NCI-H1105 (cell line): ENCODE results near the gene TBCK.
"Not testable (repeated sequence)": the region's sequence is repeated elsewhere in the genome, so short reads cannot be mapped to it uniquely, and the experiment has no call there.

Experiments used
- DNase-seq: peaks from one replicate; lab custom pipeline; 2025; lab: John Stamatoyannopoulos, UW

The TBCK gene

GRCh38 chr4:106213291-106213690, 102.7 kb downstream of the TBCK start:
- not testable (repeated sequence) for DNase-seq

DNA sequence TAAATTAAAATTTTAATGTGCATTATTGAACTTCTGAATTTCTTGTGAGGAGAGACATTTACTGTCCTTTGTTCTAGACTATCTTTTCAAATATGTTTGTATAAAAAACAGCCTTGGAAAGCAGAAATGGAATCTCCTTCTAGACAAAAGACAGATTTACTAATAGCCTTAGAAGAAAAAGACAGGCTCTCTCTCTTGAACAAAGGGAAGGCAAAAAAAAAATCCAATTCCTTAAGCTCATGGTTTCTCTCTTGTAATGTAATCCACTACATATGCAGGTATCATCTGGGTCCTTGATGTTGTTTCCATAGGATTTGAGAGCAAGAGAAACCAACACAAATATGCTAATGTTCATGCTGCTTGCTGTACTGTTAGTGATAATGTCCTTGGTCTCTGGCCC, 106.0 kb downstream of the TBCK start:
- no peak for DNase-seq

DNA sequence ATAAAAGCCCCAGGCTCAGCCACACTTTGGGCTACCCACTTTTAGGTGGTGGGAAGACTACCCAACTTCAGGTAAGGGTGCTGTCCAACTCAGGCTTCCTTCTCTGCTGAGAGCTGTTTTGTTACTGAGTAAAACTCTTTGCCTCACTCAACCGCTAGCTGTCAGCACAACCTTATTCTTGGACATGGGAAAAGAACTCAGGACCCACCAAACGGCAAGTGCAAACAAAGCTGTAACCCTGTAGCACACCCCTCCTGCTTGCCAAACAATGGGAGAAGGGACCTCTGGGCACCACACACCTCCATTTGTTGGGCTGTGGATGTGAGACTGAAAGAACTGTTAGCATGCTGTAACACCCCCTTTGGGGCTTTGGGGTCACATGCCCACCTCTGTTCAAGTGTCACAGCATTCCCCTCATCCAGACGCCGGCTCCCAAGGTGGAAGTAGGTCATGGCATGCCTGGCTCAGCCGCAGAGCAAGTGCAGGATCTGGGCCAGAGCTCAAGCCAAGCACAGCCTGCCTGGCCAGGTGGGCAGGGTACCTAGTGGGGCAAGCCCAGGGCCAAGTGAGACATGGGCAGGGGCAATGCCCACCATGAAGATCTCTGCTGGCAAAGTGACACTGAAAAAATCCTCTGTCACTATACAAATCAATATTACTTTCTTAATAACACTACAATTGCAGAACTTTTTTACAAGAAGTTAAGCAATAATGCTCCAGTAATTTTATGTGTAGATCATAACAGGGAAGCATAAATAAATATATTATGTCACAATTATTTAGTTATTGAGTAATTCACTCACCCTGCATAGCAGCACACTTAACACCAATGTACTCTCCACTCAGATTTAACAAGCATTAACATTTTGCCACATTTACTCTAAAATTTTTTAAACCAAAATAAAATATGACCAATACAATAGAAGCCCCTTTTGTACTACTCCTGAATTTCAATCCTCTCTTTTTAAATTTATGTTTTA, 107.2 kb downstream of the TBCK start:
- DNase-seq: no peak

DNA sequence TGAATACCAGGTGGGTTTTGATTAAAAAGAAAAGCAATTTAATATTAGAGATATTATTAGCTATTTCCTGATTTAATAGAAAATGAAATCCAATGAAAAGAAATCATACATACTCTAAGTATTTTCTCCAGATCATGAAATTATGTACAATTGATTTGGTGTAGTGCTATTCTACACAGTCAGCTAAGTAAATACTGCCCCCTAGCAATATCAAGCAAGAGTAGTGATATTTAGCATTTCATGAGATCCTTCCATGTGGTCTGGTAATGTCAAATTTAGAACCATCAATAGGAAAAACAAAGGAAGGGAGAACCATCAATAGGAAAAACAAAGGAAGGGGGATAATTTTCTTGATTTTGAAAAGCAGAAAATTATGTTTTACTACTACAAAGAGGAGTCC, 114.6 kb downstream of the TBCK start:
- no peak for DNase-seq

- DNase-seq: no peak
Measured at GRCh38 chr4:106195435-106195950, 120.5 kb downstream of the TBCK start.

DNA sequence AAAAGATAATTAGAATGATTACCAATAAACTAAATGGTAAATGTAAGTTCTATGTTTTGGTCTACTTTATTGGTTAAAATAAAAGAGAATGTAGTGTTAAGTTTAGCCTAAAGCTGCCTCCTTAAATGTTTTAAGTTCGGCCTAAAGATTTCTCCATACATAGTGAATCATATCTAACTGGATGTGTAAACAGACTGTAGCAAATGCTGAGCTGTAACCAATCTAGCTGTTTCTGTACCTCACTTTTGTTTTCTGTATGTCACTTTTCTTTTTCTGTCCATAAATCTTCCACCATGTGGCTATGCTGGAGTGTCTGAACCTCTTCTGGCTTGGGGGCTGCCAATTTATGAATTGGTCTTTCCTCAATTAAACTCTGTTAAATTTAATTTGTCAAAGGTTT, 121.2 kb downstream of the TBCK start:
- no peak for DNase-seq

GRCh38 chr4:106192131-106192530, 123.9 kb downstream of the TBCK start:
- DNase-seq: no peak

DNA sequence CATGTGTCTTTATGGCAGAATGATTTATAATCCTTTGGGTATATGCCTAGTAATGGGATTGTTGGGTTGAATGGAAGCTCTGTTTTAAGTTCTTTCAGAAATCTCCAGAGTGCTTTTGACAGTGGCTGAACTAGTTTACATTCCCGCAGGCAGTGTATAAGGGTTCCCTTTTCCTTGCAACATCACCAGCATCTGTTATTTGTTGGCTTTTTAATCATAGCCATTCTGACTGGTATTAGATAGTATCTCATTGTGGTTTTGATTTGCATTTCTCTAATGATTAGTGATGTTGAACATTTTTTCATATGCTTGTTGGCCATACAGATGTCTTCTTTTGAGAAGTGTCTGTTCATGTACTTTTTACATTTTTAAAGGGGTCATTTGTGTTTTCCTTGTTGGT, 129.8 kb downstream of the TBCK start:
- no peak for DNase-seq

- no peak for DNase-seq
Measured at GRCh38 chr4:106183551-106183950, 132.5 kb downstream of the TBCK start.

DNA sequence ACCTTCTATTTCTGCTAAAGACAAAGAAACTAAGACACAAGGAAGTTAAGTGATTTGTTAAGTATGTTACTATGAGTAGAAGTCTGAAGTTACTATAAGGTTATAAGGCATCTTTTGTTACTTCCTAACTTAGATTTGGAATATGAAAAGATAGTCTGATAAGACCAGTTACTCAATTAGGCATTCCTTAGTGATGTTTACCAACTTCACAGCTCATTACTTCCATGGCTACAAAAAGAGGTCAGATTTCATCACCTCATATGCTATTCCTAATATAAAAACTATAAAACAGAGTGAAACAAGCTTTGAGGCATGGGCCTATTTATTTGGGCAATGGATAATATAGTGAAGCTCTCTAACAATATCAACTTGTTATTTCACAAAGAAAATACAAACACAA, 143.1 kb downstream of the TBCK start:
- DNase-seq: no peak

DNA sequence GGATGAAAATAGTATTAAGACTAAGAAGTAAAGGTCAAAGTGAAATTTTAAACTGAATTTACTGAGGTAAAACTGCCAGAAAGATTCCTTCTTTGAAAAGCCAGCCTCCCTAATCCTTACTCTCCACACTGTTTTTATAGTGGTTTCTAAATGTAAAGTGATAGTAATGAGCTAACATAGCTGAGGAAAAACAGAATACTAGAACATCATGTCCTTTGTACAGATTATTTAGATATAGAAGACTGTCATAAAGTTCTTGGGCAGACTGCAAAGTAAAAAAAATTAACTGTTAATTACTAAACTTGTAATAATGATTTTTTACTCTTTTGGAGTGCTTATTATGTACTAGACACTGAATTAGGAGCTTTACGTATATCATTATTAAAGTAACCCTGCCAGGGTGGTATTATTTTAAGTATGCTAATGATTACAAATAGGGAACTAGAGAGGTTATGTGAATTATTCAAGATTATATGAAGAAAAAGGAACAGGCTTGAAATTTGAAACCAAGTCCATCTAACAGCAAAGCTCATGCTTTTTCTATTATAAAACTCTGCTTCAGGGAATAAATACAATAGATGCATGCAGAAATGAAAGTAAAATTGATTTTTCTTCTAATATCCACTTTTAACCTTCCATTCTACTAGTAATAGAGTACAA, 150.5 kb downstream of the TBCK start:
- no peak for DNase-seq

DNA sequence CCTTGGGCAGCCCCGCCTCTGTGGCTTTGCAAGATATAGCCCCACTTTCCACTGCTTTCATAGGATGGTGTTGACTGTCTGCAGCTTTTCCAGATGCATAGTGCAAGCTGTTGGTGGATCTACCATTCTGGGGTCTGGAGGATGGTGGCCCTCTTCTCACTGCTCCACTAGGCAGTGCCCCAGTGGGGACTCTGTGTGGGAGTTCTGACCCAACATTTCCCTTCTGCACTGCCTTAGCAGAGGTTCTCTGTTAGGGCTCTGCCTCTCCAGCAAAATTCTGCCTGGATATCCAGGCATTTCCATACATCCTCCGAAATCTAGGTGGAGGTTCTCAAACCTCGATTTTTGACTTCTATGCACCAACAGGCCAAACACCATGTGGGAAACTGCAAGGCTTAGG, 153.7 kb downstream of the TBCK start:
- DNase-seq: no peak

- no peak for DNase-seq
Measured at GRCh38 chr4:106160560-106160959, 155.4 kb downstream of the TBCK start.

GRCh38 chr4:106149911-106150310, 166.1 kb downstream of the TBCK start:
- no peak for DNase-seq

DNA sequence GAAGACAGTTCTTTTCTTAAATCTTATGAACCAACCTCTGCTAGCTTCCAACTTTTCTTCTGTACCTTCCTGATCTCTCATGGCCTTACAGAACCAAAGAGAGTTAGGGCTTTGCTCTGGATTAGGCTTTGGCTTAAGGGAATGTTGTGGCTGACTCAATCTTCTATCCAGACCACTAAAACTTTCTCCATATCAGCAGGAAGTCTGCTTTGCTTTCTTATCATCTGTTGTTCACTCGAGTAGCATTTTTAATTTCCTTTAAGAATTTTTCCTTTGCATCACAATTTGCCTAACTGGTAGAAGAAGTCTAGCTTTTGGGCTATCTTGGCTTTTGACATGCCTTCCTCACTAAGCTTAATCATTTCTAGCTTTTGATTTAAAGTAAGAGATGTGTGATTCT, 167.0 kb downstream of the TBCK start:
- DNase-seq: no peak

- no peak for DNase-seq
Measured at GRCh38 chr4:106142616-106143127, 173.3 kb downstream of the TBCK start.

DNA sequence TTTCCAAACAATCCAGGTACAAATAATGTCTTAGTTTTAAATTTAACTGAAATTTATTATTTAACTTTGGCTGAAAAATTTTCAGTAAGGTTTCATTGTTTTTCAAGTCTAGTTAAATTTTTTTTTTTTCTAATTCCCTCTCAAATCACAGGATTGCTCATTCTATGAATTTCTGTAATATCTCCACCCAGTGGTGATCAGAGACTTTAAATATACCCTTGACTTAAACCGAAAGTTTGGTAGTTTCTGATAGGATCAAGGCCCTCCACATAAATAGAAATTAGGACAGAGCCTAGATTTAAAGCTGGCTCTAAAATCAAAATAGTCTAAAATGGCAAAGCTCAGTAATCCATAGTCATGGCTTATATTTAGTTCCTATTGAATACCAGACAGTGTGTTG, 175.4 kb downstream of the TBCK start:
- no peak for DNase-seq

- no peak for DNase-seq
Measured at GRCh38 chr4:106136777-106137331, 179.2 kb downstream of the TBCK start.

DNA sequence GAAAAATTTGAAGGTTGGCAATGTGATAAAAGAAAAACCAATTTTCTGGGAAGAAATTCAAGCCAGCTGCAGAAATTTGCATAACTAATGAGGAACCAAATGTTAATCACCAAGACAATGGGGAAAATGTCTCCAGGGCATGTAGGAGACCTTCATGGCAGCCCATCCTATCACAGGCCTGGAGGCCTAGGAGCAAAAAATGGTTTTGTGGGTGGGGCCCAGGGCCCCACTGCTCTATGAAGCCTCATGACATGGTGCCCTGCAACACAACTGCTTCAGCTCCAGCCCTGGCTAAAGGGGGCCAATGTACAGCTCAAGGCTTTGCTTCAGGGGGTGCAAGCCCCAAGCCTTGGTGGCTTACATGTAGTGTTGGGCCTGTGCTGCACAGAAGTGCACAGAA, 184.0 kb downstream of the TBCK start:
- no peak for DNase-seq

GRCh38 chr4:106126062-106126461, 189.9 kb downstream of the TBCK start:
- no peak for DNase-seq

DNA sequence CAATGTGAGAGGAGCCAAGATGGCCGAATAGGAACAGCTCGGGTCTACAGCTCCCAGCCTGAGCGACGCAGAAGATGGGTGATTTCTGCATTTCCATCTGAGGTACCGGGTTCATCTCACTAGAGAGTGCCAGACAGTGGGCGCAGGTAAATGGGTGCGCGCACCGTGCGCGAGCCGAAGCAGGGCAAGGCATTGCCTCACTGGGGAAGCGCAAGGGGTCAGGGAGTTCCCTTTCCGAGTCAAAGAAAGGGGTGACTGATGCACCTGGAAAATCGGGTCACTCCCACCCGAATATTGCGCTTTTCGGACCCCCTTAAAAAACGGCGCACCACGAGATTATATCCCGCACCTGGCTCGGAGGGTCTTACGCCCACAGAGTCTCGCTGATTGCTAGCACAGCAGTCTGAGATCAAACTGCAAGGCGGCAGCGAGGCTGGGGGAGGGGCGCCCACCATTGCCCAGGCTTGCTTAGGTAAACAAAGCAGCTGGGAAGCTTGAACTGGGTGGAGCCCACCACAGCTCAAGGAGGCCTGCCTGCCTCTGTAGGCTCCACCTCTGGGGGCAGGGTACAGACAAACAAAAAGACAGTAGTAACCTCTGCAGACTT, 196.0 kb downstream of the TBCK start:
- DNase-seq: not testable (repeated sequence)

- no peak for DNase-seq
Measured at GRCh38 chr4:106116025-106116424, 200.0 kb downstream of the TBCK start.
